NCI-H510A (cell line): Measurements from ENCODE around the gene HOTAIR.

Experiments
- DNase-seq: peaks from one replicate; lab custom pipeline; 2025; lab: John Stamatoyannopoulos, UW

HOTAIR gene

GRCh38 chr12:53975479-53976152 lies 862 bp upstream of the HOTAIR start:
- DNase-seq = no peak

DNA sequence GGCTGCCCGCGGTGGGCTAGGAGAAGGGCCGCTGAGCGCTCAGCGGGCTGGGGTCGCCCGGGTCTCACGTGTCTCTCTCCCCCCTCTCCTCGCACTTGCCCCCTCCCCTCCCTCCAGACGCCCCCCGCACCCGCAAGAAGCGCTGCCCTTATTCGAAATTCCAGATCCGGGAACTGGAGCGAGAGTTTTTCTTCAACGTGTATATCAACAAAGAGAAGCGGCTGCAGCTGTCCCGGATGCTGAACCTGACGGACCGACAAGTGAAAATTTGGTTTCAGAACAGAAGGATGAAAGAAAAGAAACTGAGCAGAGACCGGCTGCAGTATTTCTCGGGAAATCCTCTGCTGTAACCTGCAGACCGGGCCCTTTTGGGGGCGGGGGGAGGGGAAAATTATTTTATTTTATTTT lies 314 bp upstream of the HOTAIR start:
- DNase-seq = no peak

- DNase-seq = no peak
Observed at GRCh38 chr12:53973236-53974042, 1.3 kb downstream of the HOTAIR start.

GRCh38 chr12:53972722-53973235 lies 2.0 kb downstream of the HOTAIR start, which contains the start of gene HOXC11:
TSS of gene HOXC11 (plus strand) at chr12:53973126. CDS start at chr12:53973242, 116 bp downstream.
- no peak for DNase-seq

DNA sequence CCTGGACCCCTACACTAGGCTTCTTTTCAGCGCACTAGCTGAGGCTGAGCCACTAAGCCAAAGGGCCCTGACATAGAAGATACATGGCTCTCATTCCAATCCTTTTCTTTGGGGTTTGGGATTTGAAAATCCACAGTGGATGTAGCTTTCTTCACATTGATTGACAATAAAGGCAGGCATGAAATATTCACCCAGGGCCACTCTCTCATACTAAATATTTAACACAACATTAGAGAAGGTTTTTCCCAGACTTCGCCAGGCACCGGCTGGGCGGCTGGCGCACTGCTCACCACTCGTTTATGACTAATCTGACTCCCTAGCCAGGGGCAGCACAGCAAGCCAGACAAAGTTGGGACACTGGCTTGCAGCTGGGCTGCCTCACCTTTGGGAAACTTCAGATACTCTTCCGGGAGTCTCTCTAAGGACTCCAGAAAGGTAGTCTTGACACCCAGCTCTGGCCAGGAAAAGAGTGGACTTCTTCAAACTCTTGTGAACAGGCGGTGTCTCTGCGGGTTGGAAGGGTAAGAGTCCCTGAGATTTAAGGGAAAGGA lies 2.5 kb downstream of the HOTAIR start:
- DNase-seq = no peak

GRCh38 chr12:53971686-53972085 lies 3.1 kb downstream of the HOTAIR start:
- DNase-seq = no peak

DNA sequence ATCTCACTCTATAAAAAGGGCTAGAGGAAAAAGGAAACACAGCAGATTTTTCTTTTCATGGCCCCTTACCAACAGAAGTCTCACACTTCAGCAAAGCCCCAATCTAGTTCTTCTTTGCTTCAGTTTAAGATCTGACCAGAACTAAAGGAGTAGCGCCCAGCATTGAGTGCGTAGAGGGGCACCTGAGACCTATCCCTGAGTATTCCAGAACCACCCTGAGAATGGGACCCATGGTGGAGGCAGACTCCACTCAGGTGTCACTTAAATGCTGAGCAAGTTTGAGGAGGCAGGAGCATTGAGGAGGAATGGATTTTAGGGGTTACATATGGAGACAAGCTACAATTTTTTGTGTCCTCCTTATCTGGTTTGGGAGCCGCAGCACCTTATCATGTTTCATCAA lies 3.6 kb downstream of the HOTAIR start:
- no peak for DNase-seq

DNA sequence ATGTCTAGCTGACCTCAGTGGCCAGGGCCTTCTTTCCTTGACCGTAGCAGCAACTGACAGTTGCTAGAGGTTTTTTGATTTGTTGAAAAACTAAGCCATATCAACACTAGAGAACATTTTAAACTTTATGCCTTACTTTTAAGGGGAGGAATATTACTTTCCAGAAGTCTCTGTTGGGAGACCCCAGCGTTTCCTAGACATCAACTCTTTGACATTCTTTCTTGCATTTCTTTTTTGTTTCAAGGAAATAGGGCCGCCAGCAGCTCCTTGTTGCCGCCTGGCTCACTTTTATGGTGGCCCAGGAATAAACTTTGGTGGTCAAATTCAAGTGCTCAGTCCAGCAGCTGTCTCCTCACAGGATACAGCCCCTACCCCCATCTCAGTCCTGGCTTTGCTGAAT lies 4.3 kb downstream of the HOTAIR start:
- no peak for DNase-seq

DNA sequence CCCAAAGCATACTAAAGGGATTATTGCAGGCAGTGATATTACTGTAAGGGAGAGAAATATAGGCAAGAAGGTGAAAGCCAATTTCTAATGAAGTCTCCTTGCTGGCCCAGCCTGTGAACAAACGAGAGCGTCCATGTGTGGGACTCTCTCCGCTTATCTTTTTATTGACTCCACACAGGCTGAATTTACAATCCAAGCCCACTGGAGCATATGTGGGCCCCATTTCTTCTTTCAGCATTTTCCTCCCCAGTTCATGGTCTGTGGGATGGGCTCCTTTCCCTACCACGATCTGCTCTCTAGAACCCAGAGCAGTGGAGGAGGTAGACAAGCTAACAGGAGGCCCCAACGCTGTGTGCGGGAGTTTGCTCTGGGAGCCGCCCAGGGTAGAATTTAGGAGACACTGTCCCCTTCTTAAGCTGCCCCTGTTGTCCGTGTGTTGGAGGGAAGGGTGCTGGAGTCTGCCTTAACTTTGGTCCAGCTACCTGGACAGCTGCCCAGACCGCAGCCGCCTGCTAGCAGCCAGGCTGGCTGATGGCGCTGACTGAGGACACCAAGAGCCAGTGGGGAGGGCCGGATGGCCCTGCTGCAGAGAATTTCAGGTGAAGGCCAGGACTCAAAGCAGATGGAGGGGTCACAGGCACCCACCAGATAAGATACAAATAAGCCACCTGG lies 5.0 kb downstream of the HOTAIR start:
- DNase-seq = no peak

DNA sequence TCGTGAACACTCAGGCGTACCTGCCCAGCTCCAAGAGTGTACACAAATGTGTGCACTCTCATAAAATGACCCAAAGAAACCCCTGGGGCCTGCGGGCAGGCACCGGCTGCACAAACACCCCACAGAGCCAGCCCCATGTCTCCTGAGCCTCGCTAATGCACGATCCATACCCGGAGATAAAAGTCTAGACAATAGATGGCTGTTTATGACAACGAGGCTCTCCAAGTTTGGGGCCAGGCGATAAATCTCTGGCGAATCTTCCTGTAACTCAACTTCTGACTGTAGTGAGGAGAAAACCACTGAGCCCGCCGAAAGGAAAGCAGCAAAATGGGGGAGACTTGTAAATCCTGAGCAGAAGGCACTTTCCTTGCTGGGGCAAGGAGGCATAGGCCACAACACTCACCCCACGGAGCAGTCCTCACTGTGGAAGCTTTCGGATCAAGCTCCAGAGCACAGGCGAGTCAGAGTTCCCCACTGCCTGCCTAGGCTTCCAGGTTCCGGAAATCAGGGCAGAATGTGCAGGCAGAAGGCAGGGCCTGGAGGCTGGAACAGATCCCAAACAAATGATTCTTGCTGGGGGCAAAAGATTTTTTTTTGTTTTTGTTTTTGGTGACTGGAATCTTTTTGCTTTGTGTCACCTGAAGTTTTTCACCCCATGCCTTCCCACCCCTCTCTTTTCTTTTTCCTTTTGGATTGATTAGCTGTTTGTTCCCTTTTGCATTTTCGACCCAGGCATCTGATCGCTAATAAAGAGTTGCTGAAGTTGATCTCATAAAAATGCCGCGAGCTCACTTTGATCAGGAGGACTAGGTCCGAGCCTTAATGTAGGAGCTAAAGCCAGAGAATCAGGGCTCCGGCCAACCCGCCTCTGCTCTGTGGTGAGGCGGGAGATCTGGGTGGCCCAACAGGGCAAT lies 6.3 kb downstream of the HOTAIR start:
- DNase-seq = no peak

- DNase-seq = no peak
Observed at GRCh38 chr12:53967421-53967925, 7.3 kb downstream of the HOTAIR start.

- no peak for DNase-seq
Observed at GRCh38 chr12:53966385-53967133, 8.2 kb downstream of the HOTAIR start.

DNA sequence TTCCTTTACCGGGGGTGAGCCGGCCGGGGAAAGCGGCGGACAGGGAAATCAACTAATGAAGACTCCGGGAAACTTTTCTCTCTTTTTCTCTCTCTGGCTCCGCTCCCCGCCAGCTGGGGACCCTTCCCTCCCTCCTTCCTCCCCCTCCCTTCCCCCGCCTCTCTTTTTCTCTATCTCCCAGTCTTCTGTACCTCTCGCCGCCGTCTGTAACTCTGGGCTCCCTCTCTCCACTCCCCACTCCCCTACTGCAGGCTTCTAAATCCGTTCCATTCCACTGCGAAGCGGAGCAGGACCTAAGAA lies 8.7 kb downstream of the HOTAIR start:
- DNase-seq = no peak

DNA sequence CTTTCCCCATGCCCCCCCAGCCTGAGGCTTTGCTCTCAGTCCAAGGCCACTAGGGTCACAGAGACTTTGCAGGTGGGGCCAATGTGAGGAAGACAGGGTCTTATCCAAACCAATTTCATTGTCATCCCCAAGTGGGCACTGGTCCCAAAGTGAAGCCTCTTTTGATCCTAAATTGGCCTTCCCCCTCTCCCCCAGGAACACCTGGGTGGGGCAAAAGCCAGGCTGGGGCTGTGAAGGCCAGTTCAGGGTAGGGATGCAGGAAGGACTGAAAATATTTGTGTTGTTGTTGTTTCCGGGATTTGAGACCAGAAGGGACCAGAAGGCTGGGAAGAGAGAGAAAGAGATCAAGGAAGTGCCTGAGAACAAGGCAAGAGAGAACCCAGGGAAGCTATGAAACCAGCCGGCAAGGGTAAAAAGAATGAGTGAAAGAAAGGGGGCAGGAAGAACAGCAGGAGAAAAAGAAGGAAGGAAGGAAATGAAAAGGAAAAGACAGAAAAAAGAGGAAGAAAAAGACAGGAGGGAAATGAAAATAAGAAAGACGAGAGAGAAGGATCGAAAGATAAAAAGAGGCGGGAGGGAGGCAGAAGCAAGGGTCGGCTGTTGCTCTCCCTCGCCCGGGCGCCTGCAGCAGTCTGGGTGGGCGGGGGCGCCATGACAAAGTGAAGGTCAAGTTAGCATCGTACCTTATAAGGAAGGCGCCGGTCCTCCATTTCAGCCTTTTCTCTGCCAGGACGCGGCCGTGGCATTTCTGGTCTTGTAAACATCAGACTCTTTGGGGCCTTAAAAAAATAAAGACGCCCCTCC lies 9.3 kb downstream of the HOTAIR start:
- no peak for DNase-seq

DNA sequence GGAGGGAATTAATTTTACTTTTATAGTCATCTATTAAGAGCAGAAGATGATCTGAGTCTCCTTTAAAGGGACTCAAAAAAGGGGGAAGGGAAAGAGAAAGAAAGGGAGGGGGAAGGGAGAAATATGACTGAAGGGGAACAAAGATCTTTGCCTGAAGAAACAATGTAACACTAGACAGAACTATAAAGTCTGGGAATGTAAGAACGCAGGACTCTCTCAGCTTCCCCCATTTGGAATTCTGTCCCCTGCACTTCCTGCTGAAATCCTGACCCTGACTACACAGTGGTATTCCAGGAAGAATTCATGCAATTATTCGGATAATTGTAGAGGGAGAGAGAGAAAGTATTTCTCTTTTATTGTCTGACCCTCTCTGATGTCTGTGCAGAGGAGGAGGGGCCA lies 10.4 kb downstream of the HOTAIR start:
- no peak for DNase-seq

DNA sequence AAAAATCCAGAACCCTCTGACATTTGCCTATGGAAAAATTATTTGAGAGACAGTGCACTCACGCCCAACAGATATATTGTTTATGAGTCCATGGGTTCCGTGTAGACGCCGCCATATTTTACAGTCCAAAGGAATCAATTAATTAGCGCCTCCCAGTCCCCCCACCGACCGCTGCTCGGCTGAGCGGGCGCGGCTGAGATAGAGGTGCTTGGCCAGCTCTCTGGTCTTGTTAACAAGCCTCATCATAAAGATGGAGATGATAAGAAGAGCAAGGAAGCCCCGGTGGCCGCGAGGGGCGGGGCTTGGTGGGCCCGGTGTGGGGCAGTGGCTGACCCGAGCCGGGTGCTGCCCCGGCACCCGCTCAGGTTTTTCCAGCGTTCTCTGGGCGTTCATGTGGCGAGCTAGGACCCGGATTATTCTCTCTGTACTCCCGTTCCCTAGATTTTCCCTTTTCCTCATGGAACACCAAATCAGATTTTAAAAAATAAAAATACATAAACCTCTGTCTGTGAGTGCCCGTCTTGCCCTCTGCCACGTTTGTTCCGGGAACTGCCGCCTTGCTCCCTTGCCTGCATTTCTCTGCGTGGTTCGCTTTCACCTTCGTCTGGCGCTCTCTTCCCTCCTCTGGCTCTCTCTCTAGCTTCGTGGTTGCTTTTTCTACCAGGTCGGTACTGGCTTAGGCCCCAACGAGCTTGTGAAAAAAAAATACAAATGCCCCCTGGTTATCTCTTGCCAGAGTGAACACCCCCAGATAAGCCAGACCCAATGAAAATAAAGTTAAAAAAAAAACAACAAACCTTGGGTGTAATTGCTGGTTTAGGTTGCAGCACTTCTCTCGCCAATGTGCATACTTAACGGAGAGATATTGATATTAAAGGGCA lies 11.1 kb downstream of the HOTAIR start:
- DNase-seq = no peak

- no peak for DNase-seq
Observed at GRCh38 chr12:53963005-53963404, 11.7 kb downstream of the HOTAIR start.

DNA sequence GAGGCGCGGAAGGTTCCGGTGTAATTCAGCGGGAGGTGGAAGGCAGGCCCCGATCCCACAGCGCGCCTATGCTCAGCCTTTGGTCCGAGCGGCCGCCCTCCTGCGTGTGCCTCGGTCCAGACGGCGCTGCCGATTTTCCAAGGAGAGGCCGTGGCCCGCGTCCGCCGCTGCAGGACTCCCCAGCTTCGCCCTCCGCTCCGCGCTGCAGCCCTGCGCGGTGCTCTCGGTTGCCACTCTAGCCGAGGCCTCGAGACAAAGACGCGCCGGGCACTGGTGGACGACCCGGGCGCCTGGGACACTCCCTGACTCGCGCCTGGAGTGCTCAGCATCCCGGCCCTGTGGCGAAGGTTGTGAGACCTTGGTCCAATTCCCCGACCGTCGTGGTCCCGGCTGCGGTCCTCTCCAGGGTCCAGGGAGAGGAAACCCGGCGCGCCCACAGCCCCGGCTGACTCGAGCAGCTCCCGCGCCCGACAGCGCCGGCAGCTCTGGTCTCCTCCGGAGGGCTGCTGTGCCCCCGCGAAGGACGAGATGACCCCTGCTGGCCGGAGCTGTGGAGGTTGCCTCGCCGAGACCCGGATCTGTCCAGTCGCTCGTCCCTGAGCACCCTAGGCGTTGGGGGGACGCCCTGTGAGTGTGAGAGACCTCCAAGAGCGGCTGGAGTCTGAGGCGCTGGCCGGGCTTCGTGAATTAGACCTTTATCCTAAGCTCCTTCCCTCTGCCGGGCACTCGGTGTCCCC lies 13.6 kb downstream of the HOTAIR start:
- no peak for DNase-seq
